Fibroblast of skin of right biceps (primary cell): ENCODE measurements around the gene EMC6.
A peak's percentile ranks its signal among the peaks of the same experiment; 100 is the strongest.

ENCODE experiments used
- DNase-seq: peaks from one replicate; pipeline ENCODE4 v3.0.0-alpha.2; 2013

Gene EMC6

DNA sequence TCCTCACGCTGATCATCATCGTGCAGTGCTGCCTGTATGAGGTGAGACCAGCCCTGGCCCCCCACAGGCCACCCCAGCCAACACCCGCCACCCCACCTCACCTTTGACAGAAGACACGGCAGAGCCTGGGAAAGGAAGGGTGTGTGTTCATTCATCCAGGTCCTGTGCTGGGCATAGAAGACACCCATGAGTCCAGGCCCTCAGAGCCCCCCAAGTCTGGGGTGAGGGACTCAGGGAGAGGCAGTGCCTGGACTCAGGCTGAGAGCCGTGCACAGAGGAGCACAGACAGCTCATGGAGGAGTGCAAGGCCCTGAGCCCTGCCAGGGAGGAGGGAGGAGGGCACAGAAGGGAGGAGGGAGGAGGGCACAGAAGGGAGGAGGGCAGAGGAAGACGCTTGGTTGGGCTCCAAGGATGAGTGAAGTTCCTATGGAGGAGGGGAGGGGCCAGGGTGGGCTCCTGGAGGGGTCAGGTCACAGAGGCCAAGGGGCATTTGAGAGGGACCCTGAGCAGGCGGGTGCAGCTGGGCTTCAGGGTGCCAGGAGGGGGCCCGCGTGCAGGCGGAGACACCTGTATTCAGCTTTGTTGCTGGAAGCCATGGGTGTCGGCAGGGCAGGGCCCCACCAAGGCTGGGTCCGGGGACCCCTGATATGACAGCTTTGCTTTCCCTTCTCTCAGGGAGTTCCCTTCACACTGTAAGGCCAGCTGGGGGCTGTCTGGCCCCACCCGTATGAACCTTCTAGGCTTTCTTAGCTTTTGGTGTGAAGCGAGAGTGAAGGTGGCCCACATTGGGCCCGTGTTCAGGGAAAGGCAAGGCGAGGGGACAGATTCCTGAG is 11.6 kb upstream of the EMC6 start:
- DNase-seq, result no peak

DNA sequence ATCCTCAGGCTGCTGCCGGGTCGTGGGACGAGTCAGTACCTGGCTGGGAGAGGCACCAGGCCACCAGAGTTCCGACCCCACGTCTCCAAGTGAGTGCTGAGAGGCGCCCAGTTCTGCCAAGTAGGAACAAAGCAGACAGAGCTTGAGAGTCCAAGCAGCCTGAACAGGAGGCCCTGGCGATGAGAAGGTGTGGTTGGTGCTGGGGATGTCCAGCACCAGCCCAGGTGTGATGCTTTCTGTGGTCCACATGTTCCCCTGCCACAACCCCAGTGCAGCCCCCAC is 11.1 kb upstream of the EMC6 start:
- DNase-seq, result no peak

DNA sequence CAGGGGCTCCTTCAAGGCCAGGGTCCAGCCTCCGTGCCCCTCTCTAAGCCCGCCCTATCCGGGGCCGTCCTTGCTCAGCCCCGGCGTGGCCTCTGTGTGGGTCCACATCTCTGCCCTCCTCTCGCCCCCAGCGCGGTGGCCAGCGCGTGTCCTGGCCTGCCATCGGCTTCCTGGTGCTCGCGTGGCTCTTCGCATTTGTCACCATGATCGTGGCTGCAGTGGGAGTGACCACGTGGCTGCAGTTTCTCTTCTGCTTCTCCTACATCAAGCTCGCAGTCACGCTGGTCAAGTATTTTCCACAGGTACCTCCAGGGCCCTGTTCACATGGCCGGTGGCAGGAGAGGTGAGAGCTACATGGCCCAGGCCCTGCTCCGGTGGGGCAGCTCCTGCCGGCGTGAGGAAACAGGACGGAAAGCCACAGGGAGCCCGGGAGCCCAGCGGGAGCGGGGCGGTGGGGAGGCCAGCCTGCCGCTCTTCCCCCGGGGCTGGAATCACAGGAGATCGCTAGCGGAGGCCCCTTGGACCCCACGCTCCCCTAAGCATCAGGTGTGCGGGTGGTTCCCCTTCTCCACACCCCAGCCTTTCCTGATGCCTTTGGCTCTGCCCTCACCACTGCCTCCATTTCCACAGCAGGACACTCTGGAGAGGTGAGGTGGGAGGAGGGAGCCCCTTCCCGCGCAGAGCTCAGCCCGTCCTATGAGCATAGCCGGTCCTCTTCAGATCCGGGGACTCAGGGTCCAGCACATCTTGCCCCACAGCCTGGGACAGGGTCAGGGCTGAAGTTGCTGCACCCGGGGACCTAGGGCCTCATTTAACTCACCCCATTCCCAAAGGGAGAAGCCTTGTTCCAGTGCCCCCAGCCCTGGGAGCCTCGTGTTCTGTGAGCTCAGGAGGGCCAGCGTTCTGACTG is 10.5 kb upstream of the EMC6 start:
- DNase-seq, result no peak

DNA sequence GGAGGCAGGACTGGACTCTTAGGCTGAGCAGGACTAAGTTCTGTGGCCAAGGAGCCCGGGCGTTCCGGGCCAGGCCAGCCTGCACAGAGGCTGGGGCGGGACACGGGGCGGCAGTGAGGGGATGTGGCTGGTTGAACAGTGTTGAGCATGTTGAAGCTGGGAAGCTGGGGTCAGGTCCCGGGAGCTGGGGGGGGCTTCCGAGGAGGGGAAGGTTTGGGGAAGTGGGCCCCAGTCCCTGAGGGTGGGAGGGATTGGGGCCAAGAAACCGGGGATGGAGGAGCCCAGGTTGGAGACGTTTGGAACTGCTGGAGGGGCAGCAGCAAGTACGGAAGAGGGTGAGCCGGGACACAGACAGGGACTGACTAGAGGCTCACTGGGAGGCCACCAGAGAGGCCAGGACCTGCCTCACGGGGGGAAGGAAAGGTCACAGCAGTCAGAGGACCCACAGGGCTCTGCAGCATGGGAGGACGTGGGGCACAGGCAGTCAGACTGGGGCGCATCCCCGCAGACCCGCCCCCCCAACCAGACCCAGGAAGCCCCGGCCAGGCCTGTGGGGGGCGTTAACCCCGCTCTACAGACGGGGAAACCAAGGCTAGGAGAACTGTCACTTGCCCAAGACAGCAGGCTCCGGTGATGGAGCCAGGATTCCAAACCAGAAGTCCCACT is 9.7 kb upstream of the EMC6 start:
- DNase-seq, result no peak

DNA sequence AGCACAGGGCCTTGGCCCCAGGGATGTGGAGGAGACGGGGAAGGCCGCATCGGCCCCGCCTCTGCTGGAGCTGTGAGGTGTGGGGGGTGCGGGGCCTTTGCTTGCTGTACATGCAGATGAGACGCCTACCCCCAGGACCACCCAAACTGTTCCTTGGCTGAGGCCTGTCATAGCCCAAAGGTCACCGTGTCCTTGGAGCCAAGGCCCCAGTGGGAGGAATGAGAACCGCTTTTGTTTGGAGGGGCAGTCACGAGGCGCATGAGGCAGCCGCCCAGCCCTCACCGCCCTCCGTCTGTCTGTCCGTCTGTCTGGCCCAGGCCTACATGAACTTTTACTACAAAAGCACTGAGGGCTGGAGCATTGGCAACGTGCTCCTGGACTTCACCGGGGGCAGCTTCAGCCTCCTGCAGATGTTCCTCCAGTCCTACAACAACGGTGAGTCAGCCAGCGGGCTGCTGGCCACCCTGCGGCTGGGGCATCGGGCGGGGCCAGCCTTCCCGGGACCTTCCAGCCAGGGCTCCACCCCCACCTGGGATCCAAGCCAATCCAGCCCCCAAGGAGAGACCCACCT is 9.0 kb upstream of the EMC6 start:
- peak; percentile 65 for DNase-seq

DNA sequence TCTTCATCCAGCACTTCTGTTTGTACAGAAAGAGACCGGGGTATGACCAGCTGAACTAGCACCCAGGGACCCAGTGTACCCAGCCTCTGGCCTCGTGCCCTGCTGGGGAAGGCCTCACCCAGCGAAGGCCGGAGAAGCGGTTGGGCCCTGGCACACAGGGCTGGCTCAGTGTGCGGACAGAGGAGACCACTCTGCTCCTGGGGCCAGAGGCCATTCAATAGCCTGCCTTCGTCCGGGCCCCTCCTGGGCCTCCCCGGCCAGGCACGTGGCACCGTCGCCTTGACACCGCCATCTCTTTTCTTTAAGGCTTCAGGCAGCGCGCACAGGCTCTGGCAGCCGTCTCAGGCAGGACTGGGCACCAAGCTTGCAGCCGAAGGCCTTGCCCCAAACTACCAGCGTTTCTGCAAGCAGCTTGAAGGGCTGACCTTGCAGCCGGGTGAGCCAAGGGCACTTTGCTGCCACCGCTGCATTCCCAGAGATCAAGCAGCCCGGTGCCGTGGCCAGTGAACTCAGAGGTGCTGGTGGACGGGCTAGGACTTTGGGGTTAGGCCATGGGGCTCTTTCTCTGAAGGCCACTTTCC is 8.2 kb upstream of the EMC6 start:
- DNase-seq, result no peak

DNA sequence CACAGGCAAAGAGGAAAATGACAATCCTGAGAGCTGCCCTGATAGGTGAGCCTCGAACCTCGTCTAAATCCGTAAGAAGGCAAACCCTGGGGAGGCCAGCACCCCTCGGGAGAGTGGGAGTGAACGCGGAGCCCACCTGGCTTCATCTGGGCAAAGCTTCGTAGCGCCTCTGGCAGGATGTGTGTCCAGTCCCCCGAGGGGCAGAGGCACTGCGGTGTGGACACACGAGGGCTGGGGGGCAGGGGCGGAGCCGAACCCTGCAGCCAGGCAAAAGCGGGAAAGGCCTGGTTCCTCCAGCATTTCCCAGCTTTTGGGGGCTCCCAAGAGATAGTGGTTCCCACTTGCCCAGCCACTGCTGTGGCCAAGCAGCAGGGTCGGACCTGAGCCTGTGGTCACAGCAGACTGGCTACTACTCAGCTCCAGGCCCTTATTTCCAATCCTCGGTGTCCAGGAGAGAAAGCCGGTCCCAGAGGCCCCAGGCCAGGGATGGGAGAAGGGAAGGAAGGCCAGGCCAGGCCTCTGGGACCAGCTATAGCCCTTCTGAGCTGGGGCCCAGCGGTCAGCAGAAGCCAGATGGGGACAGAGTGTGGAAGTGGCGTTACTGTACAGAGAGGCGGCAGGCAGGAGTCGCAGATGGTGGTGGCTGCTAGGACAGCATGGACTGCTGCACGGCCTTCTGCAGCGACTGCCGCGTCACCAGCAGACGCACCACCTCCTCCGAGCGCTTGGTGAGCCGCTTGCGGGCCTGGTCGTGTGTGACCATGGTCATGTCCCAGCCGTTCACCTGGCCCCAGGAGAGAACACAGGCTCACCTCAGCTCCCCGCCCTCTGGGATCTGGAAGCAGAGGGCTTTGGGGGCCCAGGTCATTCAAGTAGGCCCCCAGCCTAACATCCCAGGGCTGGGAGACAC is 5.3 kb upstream of the EMC6 start:
- DNase-seq, result no peak

DNA sequence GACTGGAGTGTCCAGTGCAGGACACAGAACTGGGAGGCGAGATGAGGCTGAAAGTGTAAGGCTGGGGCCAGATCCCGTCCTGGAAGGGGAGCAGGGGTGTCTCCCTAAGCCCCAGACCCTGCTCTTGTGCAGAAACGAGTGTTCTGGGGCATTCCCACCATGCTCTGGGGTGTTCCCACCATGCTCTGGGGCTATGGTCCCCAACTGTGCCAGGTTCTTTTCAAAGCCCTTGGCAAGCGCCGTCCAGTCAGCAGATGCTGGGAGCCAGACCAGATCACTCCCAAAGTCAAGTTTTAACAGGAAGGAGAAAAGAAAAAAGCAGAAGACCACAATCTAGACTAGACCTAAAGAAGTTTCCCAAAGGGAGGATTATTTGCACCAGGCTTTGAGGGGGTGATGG is 2.8 kb upstream of the EMC6 start:
- DNase-seq, result no peak

DNA sequence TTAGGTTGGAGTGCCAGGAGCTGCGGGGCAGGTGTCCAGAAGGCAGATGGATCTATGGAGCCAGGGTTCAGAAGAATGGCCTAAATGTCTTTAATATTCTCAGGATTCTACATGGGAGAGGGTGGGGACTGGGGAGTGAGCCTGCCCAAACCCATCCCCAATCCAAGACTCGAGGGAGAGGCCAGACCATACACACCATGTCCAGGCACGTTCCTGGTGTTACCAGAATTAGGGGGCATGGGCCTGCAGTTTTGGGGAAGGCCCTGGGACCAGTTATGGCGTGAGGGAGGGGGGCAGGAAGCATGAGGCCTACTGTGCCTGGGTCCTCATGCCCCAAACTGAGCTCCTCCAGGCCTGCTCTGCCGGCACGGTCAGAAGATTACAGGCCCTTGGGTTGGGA is 2.1 kb upstream of the EMC6 start:
- no peak for DNase-seq

DNA sequence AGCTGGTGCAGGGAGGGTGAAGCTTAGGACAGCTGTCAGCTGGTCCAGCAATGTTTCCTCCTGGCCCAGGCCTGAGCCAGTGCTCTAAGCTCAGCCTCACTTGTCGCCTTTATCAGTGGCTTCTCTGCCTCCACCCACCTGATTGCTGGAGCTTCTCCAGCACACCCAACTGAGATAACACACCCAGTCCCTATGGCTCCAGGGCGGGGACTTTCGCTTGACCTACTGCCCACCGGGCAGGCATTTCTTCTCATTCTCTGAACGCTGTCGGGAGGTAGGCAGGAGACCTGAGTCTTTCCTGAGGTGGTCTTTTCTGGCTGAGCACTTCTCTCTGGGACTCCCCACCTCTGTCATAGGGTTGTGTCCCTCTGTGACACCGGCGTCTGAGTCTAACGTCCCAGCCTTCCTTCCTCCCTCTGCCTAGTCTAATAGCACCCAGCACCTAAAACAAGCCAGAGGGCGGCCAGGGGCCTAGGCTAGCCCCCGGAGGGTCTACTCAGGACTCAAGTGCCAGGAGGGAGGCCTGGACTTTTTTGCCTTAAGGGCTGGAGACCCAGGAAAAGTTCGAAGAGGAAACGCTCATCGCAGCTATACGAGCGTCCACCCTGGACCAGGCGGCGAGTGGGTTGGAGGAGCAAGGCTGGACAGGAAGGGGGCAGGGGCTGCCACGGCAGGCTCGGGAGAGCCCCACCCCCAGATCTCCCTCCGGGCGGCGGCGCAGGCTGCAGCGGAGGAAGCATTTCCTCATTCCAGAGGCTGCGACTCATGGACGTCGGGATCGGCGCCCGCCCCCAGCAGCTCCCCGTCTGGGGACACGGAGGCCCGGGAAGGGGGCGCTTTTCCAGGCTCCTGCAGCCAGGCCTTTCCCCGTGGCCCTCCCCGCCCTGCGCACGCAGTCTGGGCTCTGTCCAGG is 990 bp upstream of the EMC6 start:
- peak; percentile 94 for DNase-seq

DNA sequence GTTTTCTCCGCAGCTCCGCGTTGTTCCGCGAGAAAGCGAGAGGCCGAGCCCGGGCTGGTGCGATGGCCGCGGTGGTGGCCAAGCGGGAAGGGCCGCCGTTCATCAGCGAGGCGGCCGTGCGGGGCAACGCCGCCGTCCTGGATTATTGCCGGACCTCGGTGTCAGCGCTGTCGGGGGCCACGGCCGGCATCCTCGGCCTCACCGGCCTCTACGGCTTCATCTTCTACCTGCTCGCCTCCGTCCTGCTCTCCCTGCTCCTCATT is 404 bp downstream of the EMC6 start:
- DNase-seq, result no peak

DNA sequence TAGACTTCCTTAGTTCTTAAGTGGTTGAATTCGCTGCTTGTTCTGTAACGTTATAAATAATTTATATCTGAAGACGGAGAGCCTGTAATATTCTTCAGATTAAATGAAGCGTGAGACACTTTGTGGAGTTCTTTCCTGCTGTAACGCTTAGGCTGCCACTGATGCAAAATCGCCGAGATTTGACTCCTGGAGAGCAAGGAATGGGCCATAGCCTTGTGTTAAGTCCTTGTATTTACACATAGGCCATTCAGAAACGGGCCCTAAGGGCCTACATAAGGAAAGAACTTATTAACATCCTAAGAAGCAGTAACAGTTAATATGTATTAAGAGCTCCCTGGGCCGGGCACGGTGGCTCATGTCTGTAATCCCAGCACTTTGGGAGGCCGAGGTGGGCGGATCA is 936 bp downstream of the EMC6 start:
- no peak for DNase-seq

DNA sequence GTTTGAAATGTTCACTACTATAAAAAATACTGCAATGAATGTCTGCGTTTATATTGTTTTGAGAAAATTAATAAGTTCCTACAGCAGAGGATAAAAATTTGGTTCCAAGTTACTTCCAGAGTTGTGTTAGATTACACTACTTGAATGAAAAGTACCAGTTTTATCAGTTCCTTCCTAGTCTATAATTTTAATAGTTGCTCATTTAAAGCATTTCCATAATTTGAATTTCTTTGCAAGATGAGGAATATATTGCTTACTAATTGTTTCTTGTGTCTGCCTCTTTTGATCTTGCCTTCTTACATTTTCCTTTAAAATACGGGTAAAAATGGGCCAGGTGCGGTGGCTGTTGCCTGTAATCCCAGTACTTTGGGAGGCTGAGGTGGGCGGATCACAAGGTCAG is 4.0 kb downstream of the EMC6 start:
- DNase-seq, result no peak

DNA sequence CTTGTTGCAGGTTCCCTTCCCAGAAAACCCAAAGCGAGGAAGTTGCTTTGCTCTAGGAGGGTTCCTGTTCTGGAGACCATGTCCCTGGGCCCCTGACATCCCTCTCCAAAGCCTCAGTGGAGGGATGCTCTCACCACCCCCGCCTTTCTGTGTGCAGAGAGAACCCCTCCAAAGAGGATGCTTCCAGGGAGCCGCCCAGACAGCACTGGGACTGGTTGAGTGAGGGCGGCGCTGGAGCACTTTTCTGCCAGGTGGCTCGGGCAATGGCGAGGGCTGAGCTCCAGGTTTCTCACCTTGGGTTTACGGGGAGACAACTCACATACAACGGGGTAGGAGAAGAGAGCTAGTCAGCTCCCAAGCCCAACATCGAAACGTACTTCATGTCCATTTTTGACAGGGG is 7.3 kb downstream of the EMC6 start:
- no peak for DNase-seq

DNA sequence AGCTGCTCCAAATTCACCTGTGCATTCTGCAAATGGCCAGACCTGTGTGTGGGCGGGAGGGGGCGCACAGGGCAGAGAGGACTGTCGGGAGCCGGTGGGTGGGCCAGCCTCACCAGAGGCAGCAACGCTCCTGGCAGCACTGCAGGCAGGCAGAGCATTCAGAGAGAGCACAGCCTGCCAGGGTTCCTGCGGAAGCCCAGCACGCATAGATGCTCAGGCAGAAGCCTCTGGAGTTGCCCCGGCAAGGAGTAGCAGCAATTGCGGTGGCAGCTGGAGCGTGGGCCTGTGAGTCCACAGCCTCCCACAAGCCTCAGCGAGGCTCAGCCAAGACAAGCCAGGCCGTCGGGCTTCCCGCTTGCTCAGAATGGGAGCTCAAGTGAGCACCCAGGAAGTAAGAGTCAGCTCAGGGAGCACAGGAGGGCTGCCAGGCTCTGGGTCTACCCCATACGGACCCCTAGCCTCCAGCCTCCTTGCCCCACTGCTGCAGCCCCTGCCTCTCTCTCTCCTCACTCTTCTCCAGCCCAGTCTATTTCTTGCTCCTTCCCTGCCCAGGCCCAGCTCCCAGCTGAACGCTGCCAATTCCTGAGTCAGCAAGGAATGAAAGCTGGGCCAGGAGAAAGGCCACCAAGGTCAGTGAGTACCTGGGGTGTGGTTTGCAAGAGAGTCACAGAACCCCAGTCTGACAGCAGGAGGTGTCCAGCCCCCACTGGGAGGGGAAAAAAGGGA is 9.6 kb downstream of the EMC6 start:
- DNase-seq, result no peak

DNA sequence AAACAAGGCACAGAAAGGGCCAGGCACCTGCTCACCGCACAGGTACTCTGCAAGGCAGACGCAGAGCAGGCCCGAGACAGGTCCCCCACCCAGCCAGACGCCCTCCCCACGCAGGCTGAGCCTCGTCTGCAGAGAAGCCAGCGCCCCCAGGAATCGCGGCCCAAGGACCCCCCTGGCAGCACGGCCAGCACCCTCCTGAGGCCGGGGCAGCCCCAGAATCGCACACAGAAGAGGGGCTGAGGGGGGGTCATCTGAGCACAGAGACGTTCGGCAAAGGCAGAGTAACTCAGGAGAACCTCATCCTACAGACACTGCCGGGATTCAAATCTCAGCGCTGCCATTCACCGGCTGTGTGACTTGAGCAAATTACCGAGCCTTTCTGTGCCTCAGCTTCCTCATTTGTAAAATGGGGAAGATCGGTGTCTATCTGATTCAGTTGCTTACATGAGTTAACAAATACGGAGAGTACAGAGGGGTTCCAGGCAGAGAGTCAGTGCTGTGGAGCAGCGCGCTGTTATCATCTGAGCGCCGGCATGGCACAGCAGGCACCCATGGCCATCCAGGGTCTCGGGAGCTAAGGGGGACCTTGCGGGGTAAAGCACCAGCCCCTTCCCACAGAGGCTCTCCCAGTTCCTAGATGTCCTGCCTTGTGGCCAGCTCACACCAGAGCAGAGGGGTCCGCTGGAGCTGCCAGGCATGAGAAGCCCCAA is 10.4 kb downstream of the EMC6 start:
- DNase-seq, result no peak

DNA sequence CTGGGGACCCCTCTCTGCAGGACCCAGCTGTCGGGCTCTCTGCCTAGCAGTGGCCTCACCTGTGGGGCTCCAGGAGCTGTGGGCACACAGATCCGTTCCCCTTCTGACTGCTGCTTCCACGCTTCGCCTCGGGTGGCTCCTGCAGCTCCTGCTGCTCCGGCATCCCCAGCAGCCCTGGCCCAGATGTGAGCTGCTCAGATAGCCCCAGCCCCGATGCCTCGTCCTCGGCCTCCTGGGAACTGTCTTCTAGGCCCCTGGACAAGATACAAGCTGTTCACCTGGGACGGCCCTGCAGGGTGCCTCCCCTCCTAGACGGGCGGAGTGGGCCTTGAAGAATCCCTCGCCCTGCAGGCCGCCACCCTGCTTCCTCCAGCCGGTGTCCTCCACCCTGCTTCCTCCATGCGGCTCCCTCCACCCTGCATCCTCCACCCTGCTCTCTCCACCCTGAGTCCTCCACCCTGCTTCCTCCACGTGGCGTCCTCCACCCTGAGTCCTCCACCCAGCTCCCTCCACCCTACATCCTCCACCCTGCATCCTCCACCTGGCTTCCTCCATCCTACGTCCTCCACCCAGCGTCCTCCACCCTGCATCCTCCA is 11.0 kb downstream of the EMC6 start:
- DNase-seq, result no peak

DNA sequence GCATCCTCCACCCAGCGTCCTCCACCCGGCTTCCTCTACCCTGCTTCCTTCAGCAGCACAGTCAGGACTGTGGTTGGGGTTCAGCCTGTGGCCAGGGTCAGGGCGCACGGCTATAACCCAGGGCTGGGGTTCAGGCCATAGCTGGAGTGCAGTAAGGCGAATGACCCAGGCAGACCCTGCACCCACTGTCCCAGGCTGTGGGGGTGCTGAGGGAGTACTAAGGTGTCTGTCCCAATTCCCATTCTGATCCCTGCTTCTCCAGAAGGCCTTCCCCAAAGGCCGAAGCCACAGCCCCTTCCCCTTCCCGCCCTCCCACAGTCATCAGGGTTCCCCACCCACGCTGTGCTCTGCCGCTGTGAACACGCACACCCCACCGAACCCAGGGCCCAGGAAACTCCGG is 12.4 kb downstream of the EMC6 start:
- no peak for DNase-seq

DNA sequence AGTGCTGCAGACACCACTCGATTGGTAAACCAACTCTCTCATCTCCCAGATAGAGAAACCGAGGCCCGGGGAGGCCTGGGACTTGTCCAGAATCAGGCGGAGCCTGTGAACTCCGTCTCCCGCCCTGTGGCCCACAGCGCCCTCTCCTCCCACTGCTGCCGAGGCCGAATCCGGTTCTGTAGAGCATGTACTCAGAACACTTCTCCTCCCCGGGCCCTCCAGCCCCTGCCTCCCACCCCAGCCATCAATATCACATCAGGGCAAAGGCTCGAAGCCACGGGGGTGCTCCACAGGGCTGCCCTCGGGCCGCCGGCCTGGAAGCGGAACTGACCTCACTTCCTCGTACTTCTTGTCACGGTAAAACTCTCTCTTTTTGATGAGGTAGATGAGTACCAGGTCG is 13.0 kb downstream of the EMC6 start:
- no peak for DNase-seq
